OCI-LY3 (cell line): ENCODE results near the gene CTSH.

Source experiments
- H2AFZ ChIP-seq: fragments of 200-600, 300-600 bp; shearing (Covaris generic); 2 replicates; pipeline ENCODE4 v1.6.0; 2014; ENCODE audit warnings: antibody characterized with exemption, low read depth, low read length
- H3K27ac ChIP-seq: fragments of 200-600, 300-600 bp; sonication (generic); 2 replicates; pipeline ENCODE4 v1.5.1; 2014; ENCODE audit warnings: mild to moderate bottlenecking, low read length, moderate library complexity, mixed read lengths
- H3K27me3 ChIP-seq: fragments of 200-600, 300-600 bp; sonication (generic); 2 replicates; pipeline ENCODE4 v1.6.1; 2014; ENCODE audit warnings: low read depth, low read length, mixed read lengths
- H3K36me3 ChIP-seq: fragments of 200-600, 300-600 bp; sonication (generic); replicated peaks from 2 replicates; pipeline ENCODE3; 2014; ENCODE audit warnings: low read depth, low read length, mixed read lengths
- H3K4me1 ChIP-seq: fragments of 300-600, 200-600 bp; sonication (generic); 2 replicates; pipeline ENCODE4 v1.6.1; 2014; ENCODE audit warnings: low read length, mixed read lengths
- H3K4me2 ChIP-seq: fragments of 200-600, 300-600 bp; sonication (generic); 2 replicates; pipeline ENCODE4 v1.6.1; 2014; ENCODE audit warnings: low read length, mixed read lengths
- H3K4me3 ChIP-seq: fragments of 300-600, 200-600 bp; sonication (generic); 2 replicates; pipeline ENCODE4 v1.5.1; 2014; ENCODE audit warnings: antibody characterized with exemption, mild to moderate bottlenecking, low read length, moderate library complexity
- H3K79me2 ChIP-seq: fragments of 300-600, 200-600 bp; shearing (Covaris generic); 2 replicates; pipeline ENCODE4 v1.6.1; 2014; ENCODE audit warnings: mild to moderate bottlenecking, low read length, mixed read lengths
- H3K9ac ChIP-seq: fragments of 300-600, 200-600 bp; shearing (Covaris generic); 2 replicates; pipeline ENCODE4 v1.6.0; 2014; ENCODE audit warnings: mild to moderate bottlenecking, low read length, moderate library complexity
- H3K9me3 ChIP-seq: fragments of 200-600, 300-600 bp; shearing (Covaris generic); 2 replicates; pipeline ENCODE4 v1.6.1; 2014; ENCODE audit warnings: low read length, mixed read lengths; ENCODE audit not compliant: insufficient read depth
- H4K20me1 ChIP-seq: fragments of 200-600, 300-600 bp; sonication (generic); 2 replicates; pipeline ENCODE4 v1.6.1; 2016; ENCODE audit warnings: low read length, mixed read lengths; ENCODE audit not compliant: insufficient read depth
- EZH2phosphoT487 ChIP-seq: fragments of 200-600 bp; shearing (Covaris generic); IDR thresholded peaks from 2 replicates; pipeline ENCODE4 v1.6.1; 2018; ENCODE audit warnings: antibody characterized with exemption, mixed run types, low read depth
- TF ChIP-seq, protein P1 (sequence below): fragments of 200-600, 300-600 bp; sonication (generic); IDR thresholded peaks from 2 replicates; pipeline ENCODE4 v1.5.1; 2014; ENCODE audit warnings: antibody characterized with exemption, low read length, low read depth

The CTSH gene

DNA sequence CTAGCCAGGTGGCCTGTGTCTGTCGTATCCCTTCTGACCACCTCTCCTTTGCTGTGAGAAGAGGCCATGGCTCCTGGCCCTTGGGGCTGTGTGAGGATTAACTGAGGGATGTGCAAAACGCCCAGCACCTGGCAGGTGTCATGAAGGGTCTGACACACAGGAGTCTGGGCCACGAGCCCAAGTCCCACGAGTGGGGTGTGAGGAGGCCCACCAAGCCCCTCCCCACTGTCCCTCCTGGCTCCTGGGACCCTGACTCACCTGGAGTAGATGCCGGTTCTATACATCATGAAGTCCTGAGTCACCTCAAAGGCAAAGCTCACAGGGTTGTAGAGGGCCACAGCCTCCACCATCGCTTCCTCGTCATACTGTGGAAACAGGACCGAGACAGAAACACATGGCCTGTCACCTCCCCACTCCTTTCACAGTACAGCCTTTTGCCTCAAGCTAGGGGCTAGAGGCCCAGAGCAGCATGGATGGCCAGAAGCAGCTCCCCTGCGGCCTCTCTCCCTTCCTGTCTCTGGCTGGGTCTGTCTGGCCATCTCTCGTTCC is 19.7 kb downstream of the CTSH start:
- H3K36me3 ChIP-seq: peaks cover 86% of the 10 kb centered on the region
- peaks cover 21% of the 10 kb centered on the region for H3K4me1 ChIP-seq
- no peaks in the 10 kb centered on the region for H3K9me3 ChIP-seq
- H3K4me2 ChIP-seq: no peak overlapping the region
- H3K9ac ChIP-seq: no peak overlapping the region
- H2AFZ ChIP-seq: no peak overlapping the region
- H3K4me3 ChIP-seq: no peak overlapping the region
- peaks cover 18% of the 10 kb centered on the region; the same call in 1 of the 2 replicates for H3K79me2 ChIP-seq
- H3K27me3 ChIP-seq: no peaks in the 10 kb centered on the region
- peaks cover 42% of the 10 kb centered on the region for H4K20me1 ChIP-seq
- TF ChIP-seq EZH2phosphoT487: no peak
- TF ChIP-seq, protein P1, sequence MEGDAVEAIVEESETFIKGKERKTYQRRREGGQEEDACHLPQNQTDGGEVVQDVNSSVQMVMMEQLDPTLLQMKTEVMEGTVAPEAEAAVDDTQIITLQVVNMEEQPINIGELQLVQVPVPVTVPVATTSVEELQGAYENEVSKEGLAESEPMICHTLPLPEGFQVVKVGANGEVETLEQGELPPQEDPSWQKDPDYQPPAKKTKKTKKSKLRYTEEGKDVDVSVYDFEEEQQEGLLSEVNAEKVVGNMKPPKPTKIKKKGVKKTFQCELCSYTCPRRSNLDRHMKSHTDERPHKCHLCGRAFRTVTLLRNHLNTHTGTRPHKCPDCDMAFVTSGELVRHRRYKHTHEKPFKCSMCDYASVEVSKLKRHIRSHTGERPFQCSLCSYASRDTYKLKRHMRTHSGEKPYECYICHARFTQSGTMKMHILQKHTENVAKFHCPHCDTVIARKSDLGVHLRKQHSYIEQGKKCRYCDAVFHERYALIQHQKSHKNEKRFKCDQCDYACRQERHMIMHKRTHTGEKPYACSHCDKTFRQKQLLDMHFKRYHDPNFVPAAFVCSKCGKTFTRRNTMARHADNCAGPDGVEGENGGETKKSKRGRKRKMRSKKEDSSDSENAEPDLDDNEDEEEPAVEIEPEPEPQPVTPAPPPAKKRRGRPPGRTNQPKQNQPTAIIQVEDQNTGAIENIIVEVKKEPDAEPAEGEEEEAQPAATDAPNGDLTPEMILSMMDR: no peak
- no peak overlapping the region for H3K27ac ChIP-seq

DNA sequence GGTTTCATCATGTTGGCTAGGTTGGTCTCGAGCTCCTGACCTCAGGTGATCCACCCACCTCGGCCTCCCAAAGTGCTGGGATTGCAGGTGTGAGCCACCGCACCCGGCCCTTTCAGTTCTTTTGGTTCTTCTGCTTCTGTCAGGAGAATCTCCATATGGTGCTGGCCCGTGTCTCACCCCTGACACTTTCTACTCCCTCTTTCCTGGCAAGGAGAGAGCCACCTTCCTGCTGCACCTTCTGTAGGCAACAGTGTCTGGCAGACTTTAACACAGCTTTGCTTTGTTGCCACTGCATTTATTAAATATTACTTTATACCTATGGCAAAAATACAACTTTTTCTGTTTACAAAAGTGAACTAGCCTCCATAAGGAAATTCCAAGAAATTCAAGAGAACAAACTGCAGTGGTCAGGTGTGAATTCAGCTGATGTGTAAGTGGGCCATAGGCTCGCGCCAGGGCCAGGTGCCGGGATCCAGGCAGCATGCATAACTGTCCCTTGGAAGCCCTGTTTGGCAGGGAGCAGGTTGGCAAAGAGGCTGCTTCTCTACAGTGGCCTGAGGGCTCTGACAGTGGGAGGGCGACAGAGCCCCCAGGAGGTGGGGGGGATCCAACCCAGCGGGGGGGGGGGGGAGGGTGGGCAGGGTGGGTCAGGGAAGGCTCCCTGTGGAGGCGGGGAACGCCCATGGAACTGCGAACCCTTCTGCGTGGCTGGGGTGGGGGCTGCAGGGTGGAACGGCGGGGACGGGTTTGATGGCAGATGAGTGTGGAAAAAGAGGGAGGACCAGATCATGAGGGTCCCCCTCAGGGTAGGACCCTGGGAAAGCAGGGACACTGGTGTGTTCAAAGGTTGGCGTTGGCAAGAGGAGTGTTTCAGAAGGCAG is 21.1 kb downstream of the CTSH start:
- Histone ChIP-seq H3K36me3 (peaks cover 81% of the 10 kb centered on the region), H3K4me2 (no peak overlapping the region), H3K4me3 (no peak overlapping the region), H3K9me3 (no peaks in the 10 kb centered on the region), H3K27me3 (no peaks in the 10 kb centered on the region), H3K27ac (peak overlapping the region; percentile 51), H3K79me2 (peaks cover 14% of the 10 kb centered on the region; the same call in 1 of the 2 replicates), H3K9ac (no peak overlapping the region), H4K20me1 (peaks cover 42% of the 10 kb centered on the region), H2AFZ (no peak overlapping the region), H3K4me1 (peaks cover 21% of the 10 kb centered on the region)
- TF ChIP-seq, protein P1: no peak
- no peak for TF ChIP-seq EZH2phosphoT487

DNA sequence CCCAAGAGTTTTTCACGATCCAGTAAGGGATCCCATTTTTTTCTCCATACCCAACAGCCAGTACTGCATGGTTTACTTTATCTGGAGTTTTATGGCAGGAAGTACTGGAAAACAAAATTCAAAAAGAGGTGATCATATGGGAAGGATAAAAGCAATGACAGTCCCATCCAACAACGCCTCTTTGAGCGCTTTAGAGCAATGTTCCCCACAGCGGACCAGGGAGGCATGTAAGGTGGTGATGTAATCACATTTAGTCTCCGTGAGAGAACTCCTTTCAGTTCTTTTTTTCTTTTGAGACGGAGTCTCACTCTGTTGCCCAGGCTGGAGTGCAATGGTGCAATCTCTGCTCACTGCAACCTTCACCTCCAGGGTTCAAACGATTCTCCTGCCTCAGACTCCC is 21.8 kb downstream of the CTSH start:
- H3K4me2 ChIP-seq: no peak overlapping the region
- TF ChIP-seq, protein P1: no peak
- TF ChIP-seq EZH2phosphoT487: no peak
- H3K27me3 ChIP-seq: no peaks in the 10 kb centered on the region
- H3K9me3 ChIP-seq: no peaks in the 10 kb centered on the region
- H3K79me2 ChIP-seq: peaks cover 12% of the 10 kb centered on the region; the same call in 1 of the 2 replicates
- H3K27ac ChIP-seq: peak overlapping the region; percentile 51
- H3K4me3 ChIP-seq: no peak overlapping the region
- no peak overlapping the region for H3K9ac ChIP-seq
- no peak overlapping the region for H2AFZ ChIP-seq
- H3K4me1 ChIP-seq: peaks cover 21% of the 10 kb centered on the region
- peaks cover 82% of the 10 kb centered on the region for H3K36me3 ChIP-seq
- peaks cover 42% of the 10 kb centered on the region for H4K20me1 ChIP-seq

DNA sequence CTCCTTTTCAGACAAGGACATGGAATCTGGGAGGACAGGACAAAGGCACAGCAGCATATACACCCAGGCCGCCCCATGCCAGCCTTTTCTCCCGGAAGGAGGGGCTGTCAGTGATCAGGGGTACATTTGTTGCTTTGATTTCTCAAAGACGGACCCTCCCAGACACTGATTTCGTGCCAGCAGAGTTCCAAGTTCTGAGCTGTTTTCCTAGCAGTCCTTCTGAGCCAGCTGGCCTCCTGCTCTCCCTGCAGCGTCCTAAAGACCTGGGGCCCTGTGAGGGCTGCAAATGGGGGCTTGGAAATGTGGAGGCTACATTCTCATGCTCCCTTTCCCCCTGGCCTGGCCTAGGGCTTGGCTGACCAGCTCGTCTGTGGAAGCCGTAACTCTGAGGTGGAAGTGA is 22.3 kb downstream of the CTSH start:
- Histone ChIP-seq H3K36me3 (peaks cover 81% of the 10 kb centered on the region), H3K9ac (no peak overlapping the region), H3K4me3 (no peak overlapping the region), H4K20me1 (peaks cover 39% of the 10 kb centered on the region), H3K79me2 (peaks cover 8% of the 10 kb centered on the region; the same call in 1 of the 2 replicates), H2AFZ (no peak overlapping the region), H3K9me3 (no peaks in the 10 kb centered on the region), H3K27ac (peak overlapping the region; percentile 51), H3K27me3 (no peaks in the 10 kb centered on the region), H3K4me2 (no peak overlapping the region), H3K4me1 (peaks cover 21% of the 10 kb centered on the region)
- TF ChIP-seq, protein P1: no peak
- no peak for TF ChIP-seq EZH2phosphoT487
